PC-9 (cell line): ENCODE measurements around the gene XRCC6. TPM values are rescaled to one million over a fixed set of nuclear protein-coding genes. Genes with fewer than 3 reads are reported as not detected.

ENCODE experiments used
- BruUV-seq: library from RNA; stranded (reverse); fragments of 400-500 nt; replicated peaks from 2 replicates; lab custom pipeline; 2021; lab: Mats Ljungman, UMichigan
- CTCF ChIA-PET: fragments of 300-600 bp; sonication (Branson Sonifier 250); formaldehyde crosslinking; loops from one replicate; lab custom pipeline; 2022; ENCODE audit warnings: antibody characterized with exemption; lab: Charles Lee
- POLR2A ChIA-PET: fragments of 300-600 bp; sonication (Branson Sonifier 250); formaldehyde crosslinking; loops from one replicate; lab custom pipeline; 2022; ENCODE audit warnings: antibody characterized with exemption; ENCODE audit not compliant: unreplicated experiment; lab: Charles Lee
- DNase-seq, 2 experiments: peaks; one replicate each; pipeline versions ENCODE4 v3.0.0 to v3.0.0-alpha.2; 2015 to 2022; ENCODE audit warnings: mixed read lengths in 1 of 2
- H2AFZ ChIP-seq: fragments of 200-600 bp; sonication (generic); 2 replicates; pipeline ENCODE4 v1.8.1; 2017; ENCODE audit warnings: antibody characterized with exemption
- H3F3A ChIP-seq: fragments of 200-600 bp; sonication (generic); 2 replicates; pipeline ENCODE4 v1.8.1; 2017; ENCODE audit warnings: antibody characterized with exemption, mild to moderate bottlenecking, low read depth; ENCODE audit not compliant: insufficient read depth
- H3K27ac ChIP-seq: fragments of 200-600 bp; sonication (generic); 2 replicates; pipeline ENCODE4 v1.6.1; 2016; ENCODE audit warnings: mixed run types
- H3K27me3 ChIP-seq: fragments of 200-600 bp; sonication (generic); 2 replicates; pipeline ENCODE4 v1.6.1; 2016; ENCODE audit warnings: low read depth, mixed run types; ENCODE audit not compliant: insufficient read depth
- H3K36me3 ChIP-seq: fragments of 200-600 bp; sonication (generic); 2 replicates; pipeline ENCODE4 v1.6.1; 2016; ENCODE audit warnings: low read depth, mixed run types
- H3K4me1 ChIP-seq: fragments of 200-600 bp; sonication (generic); replicated peaks from 2 replicates; pipeline ENCODE4 v1.6.1; 2016; ENCODE audit warnings: mixed run types; ENCODE audit not compliant: insufficient read depth
- H3K4me2 ChIP-seq: fragments of 200-600 bp; sonication (generic); 2 replicates; pipeline ENCODE4 v1.6.1; 2017; ENCODE audit warnings: mixed run types
- H3K4me3 ChIP-seq: fragments of 200-600 bp; sonication (generic); 2 replicates; pipeline ENCODE4 v1.6.1; 2016; ENCODE audit warnings: mixed run types
- H3K79me2 ChIP-seq: fragments of 200-600 bp; sonication (generic); 2 replicates; pipeline ENCODE4 v1.6.1; 2017; ENCODE audit warnings: low read depth, mixed run types
- H3K9me2 ChIP-seq: fragments of 200-600 bp; sonication (generic); 2 replicates; pipeline ENCODE4 v1.8.1; 2017; ENCODE audit warnings: mild to moderate bottlenecking; ENCODE audit not compliant: insufficient read depth
- H3K9me3 ChIP-seq: fragments of 200-600 bp; sonication (generic); 2 replicates; pipeline ENCODE4 v1.8.1; 2016; ENCODE audit warnings: low read depth; ENCODE audit not compliant: insufficient read depth
- H4K20me1 ChIP-seq: fragments of 200-600 bp; sonication (generic); 2 replicates; pipeline ENCODE4 v1.8.1; 2017; ENCODE audit not compliant: insufficient read depth
- EZH2 ChIP-seq: fragments of 200-600 bp; sonication (generic); IDR thresholded peaks from 2 replicates; pipeline ENCODE4 v1.8.0; 2017; ENCODE audit warnings: antibody characterized with exemption, low read depth
- intact Hi-C: fragments of 100-400 bp; cut with micrococcal nuclease; formaldehyde crosslinking; loops from one replicate; pipeline ENCODE4 v1.10.0; 2022; ENCODE audit not compliant: unreplicated experiment
- total RNA-seq: library from RNA; stranded (reverse); gene quantifications from 2 replicates; pipeline ENCODE4 v1.2.3, GENCODE V29; 2021
- TF ChIP-seq, protein P1 (sequence below): fragments of 200-600 bp; sonication (generic); conservative IDR thresholded peaks from 2 replicates; pipeline ENCODE4 v1.6.1; 2017; ENCODE audit warnings: mixed run types, antibody characterized with exemption, mild to moderate bottlenecking, moderate library complexity

The XRCC6 gene
- total RNA-seq, 1 experiment from 2014 or later: 486 TPM

DNA sequence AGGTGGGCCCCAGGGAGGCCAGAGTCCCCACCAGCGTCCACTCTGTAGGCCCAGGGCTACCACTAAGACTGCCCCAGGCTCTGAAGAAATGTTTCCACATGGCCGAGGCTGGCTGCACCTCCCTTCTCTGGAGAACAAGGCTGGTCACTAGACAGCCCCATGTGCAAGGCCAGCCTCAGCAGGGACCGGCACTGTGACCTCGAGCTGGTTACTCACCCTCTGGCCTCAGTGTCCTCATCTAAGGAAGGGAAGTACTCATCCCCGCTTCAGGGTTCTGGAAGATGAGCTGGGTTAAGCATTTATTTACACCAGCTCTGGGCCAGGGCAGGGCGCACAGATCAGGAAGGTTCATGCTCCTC is 41.1 kb upstream of the XRCC6 start:
- H3K9me3 ChIP-seq: no peaks in the 10 kb centered on the region
- no peaks in the 10 kb centered on the region; the same call in 1 of the 2 replicates for H4K20me1 ChIP-seq
- H2AFZ ChIP-seq: no peak overlapping the region
- ChIA-PET CTCF (no interaction called here), POLR2A (no interaction called here)
- no peak for DNase-seq
- TF ChIP-seq, protein P1, sequence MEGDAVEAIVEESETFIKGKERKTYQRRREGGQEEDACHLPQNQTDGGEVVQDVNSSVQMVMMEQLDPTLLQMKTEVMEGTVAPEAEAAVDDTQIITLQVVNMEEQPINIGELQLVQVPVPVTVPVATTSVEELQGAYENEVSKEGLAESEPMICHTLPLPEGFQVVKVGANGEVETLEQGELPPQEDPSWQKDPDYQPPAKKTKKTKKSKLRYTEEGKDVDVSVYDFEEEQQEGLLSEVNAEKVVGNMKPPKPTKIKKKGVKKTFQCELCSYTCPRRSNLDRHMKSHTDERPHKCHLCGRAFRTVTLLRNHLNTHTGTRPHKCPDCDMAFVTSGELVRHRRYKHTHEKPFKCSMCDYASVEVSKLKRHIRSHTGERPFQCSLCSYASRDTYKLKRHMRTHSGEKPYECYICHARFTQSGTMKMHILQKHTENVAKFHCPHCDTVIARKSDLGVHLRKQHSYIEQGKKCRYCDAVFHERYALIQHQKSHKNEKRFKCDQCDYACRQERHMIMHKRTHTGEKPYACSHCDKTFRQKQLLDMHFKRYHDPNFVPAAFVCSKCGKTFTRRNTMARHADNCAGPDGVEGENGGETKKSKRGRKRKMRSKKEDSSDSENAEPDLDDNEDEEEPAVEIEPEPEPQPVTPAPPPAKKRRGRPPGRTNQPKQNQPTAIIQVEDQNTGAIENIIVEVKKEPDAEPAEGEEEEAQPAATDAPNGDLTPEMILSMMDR: no peak
- no peak overlapping the region for H3K4me3 ChIP-seq
- H3K4me1 ChIP-seq: no peaks in the 10 kb centered on the region
- H3K4me2 ChIP-seq: no peak overlapping the region
- no peak overlapping the region for H3K27ac ChIP-seq
- no peaks in the 10 kb centered on the region for H3K79me2 ChIP-seq
- no TSS peak for BruUV-seq
- H3K9me2 ChIP-seq: no peaks in the 10 kb centered on the region
- intact Hi-C loops: no loop called here
- no peaks in the 10 kb centered on the region for H3K27me3 ChIP-seq
- no peaks in the 10 kb centered on the region for H3F3A ChIP-seq
- H3K36me3 ChIP-seq: no peaks in the 10 kb centered on the region

DNA sequence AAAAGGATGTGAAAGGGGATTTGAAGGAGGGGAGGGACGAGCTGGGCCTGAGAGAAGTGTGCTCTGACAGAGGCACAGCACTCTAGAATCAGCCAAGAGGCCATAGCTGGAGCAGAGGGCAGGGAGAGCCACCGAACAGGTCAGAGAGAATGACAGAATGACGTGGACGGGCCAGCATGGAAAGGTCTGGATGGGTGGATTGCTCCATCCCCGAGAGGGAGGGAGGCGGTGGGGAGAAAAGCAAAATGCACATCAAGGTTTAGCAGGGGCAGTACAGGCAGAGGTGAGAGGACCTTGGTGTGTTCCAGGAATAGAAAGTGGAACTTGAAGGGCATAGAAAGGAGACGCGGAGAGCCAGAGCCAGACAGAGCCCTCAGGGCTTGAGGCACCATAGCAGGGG is 38.4 kb upstream of the XRCC6 start:
- H3K36me3 ChIP-seq: no peaks in the 10 kb centered on the region
- no peaks in the 10 kb centered on the region; the same call in 1 of the 2 replicates for H4K20me1 ChIP-seq
- peaks cover 5% of the 10 kb centered on the region for H3F3A ChIP-seq
- POLR2A ChIA-PET: no interaction called here
- no peak overlapping the region for H3K27ac ChIP-seq
- TF ChIP-seq, protein P1: no peak
- no peak for TF ChIP-seq EZH2
- H3K4me1 ChIP-seq: peaks cover 4% of the 10 kb centered on the region
- H2AFZ ChIP-seq: no peak overlapping the region
- H3K4me3 ChIP-seq: no peak overlapping the region
- H3K27me3 ChIP-seq: no peaks in the 10 kb centered on the region
- H3K9me3 ChIP-seq: no peaks in the 10 kb centered on the region
- DNase-seq: no peak
- H3K4me2 ChIP-seq: no peak overlapping the region
- CTCF ChIA-PET: no interaction called here
- BruUV-seq: no TSS peak
- H3K9me2 ChIP-seq: no peaks in the 10 kb centered on the region
- no peaks in the 10 kb centered on the region for H3K79me2 ChIP-seq
- intact Hi-C loops: no loop called here

DNA sequence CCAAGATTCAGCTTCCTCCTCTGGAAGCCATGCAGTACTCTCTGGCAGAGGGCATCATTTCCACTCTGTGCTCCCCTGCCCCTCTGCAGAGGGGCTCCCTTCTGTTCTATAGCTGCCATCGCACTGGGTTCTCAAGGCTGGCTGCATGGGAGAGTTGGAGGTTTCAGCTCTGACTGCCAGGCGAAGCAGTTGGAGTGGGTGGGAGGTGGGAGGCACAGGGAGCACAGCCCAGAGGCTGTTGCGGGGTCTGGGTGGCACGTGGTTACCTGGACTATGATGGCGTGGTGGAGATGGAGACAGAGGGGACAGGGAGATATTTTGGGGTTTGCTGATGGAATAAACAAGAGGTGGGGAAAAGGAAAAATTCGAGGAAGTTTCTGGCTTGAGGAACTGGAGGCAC is 36.2 kb upstream of the XRCC6 start:
- intact Hi-C loops: no loop called here
- BruUV-seq: no TSS peak
- H3K4me3 ChIP-seq: no peak overlapping the region
- ChIA-PET POLR2A (no interaction called here), CTCF (no interaction called here)
- no peaks in the 10 kb centered on the region for H3K36me3 ChIP-seq
- TF ChIP-seq, protein P1: no peak
- no peak for TF ChIP-seq EZH2
- peaks cover 18% of the 10 kb centered on the region for H3K4me1 ChIP-seq
- no peak overlapping the region for H2AFZ ChIP-seq
- no peaks in the 10 kb centered on the region for H3K9me2 ChIP-seq
- no peak for DNase-seq
- H3K79me2 ChIP-seq: peaks cover 15% of the 10 kb centered on the region; the same call in 1 of the 2 replicates
- H3K27ac ChIP-seq: no peak overlapping the region
- no peak overlapping the region for H3K4me2 ChIP-seq
- peaks cover 10% of the 10 kb centered on the region for H3F3A ChIP-seq
- no peaks in the 10 kb centered on the region for H3K9me3 ChIP-seq
- no peaks in the 10 kb centered on the region for H3K27me3 ChIP-seq
- H4K20me1 ChIP-seq: no peaks in the 10 kb centered on the region; the same call in 1 of the 2 replicates
